Measurements from ENCODE around the gene CASS4. TPM values are rescaled to one million over a fixed set of nuclear protein-coding genes. Genes with fewer than 3 reads are reported as not detected.

Gene CASS4
- 1 to 10 TPM; 3.2 to 5.5 (median 3.5) TPM for polyA plus RNA-seq

GRCh38 chr20:56411759-56412472 lies at the start of gene CASS4:
Gene CASS4, plus strand, starts transcription at chr20:56412260. Its CDS starts 199 bp downstream, at chr20:56412459.
- peak within 1 kb of the TSS; percentile 88 to 94 (median 90) for H3K4me3 Mint-ChIP-seq
- H3K27ac Mint-ChIP-seq = peak within 1 kb of the TSS; percentile 91 to 97 (median 96)
- peaks cover 50% of the 10 kb centered on the region in 2 donors for H3K4me1 Mint-ChIP-seq
- H3K9me3 Mint-ChIP-seq = no peaks in the 10 kb centered on the region
- peak; percentile 51 to 60 (median 55) for DNase-seq
- peaks cover 7 to 13% (median 9%) of the 10 kb centered on the region in 3 donors for H3K36me3 Mint-ChIP-seq
- peaks cover 0 to 4% (median 0%) of the 10 kb centered on the region in 3 donors for H3K27me3 Mint-ChIP-seq (ENCODE audit: low read depth in 3 of 3)

- no peak for DNase-seq
- Mint-ChIP-seq H3K27ac (no peak overlapping the region), H3K27me3 (ENCODE audit: low read depth in 3 of 3) (peaks cover 0 to 6% (median 0%) of the 10 kb centered on the region in 3 donors), H3K9me3 (no peaks in the 10 kb centered on the region), H3K4me1 (peaks cover 19 to 22% of the 10 kb centered on the region in 2 donors), H3K4me3 (no peak overlapping the region), H3K36me3 (peaks cover 3 to 13% (median 4%) of the 10 kb centered on the region in 3 donors)
These were observed 49.1 kb upstream of the CASS4 start for GRCh38 chr20:56362833-56363413.

GRCh38 chr20:56363491-56363890 lies 48.6 kb upstream of the CASS4 start:
- no peaks in the 10 kb centered on the region for H3K9me3 Mint-ChIP-seq
- peaks cover 16% of the 10 kb centered on the region in 2 donors for H3K4me1 Mint-ChIP-seq
- H3K4me3 Mint-ChIP-seq = no peak overlapping the region
- peaks cover 3 to 13% (median 4%) of the 10 kb centered on the region in 3 donors for H3K36me3 Mint-ChIP-seq
- DNase-seq = no peak
- peaks cover 0 to 6% (median 0%) of the 10 kb centered on the region in 3 donors for H3K27me3 Mint-ChIP-seq (ENCODE audit: low read depth in 3 of 3)
- no peak overlapping the region for H3K27ac Mint-ChIP-seq

- peaks cover 4 to 30% (median 12%) of the 10 kb centered on the region in 3 donors for H3K36me3 Mint-ChIP-seq
- H3K4me3 Mint-ChIP-seq = no peak overlapping the region
- H3K27me3 Mint-ChIP-seq (ENCODE audit: low read depth in 3 of 3) = no peaks in the 10 kb centered on the region
These were observed 43.5 kb upstream of the CASS4 start for GRCh38 chr20:56368351-56369134.

GRCh38 chr20:56369179-56369578 lies 42.9 kb upstream of the CASS4 start:
- no peaks in the 10 kb centered on the region for H3K9me3 Mint-ChIP-seq
- H3K36me3 Mint-ChIP-seq = peaks cover 4 to 30% (median 12%) of the 10 kb centered on the region in 3 donors
- H3K4me1 Mint-ChIP-seq = peaks cover 2 to 6% of the 10 kb centered on the region in 2 donors
- peak overlapping the region in 1 of 6 donors; percentile 23 for H3K27ac Mint-ChIP-seq
- no peaks in the 10 kb centered on the region for H3K27me3 Mint-ChIP-seq (ENCODE audit: low read depth in 3 of 3)
- no peak for DNase-seq
- H3K4me3 Mint-ChIP-seq = no peak overlapping the region

More at GRCh38 chr20:56368351-56369134, 43.5 kb upstream of the CASS4 start:
- Mint-ChIP-seq H3K4me1 (peaks cover 2 to 6% of the 10 kb centered on the region in 2 donors), H3K27ac (no peak overlapping the region), H3K9me3 (no peaks in the 10 kb centered on the region)
- no peak for DNase-seq

- no peak for DNase-seq
- H3K27me3 Mint-ChIP-seq (ENCODE audit: low read depth in 3 of 3) = no peaks in the 10 kb centered on the region
- no peak overlapping the region for H3K4me3 Mint-ChIP-seq
- H3K4me1 Mint-ChIP-seq = peaks cover 4 to 6% of the 10 kb centered on the region in 2 donors
- no peak overlapping the region for H3K27ac Mint-ChIP-seq
- no peaks in the 10 kb centered on the region for H3K9me3 Mint-ChIP-seq
- H3K36me3 Mint-ChIP-seq = peaks cover 0 to 19% (median 14%) of the 10 kb centered on the region in 3 donors
These were observed 40.1 kb upstream of the CASS4 start for GRCh38 chr20:56371977-56372376.

GRCh38 chr20:56372850-56373249 lies 39.2 kb upstream of the CASS4 start:
- Mint-ChIP-seq H3K4me3 (no peak overlapping the region), H3K4me1 (peaks cover 4 to 6% of the 10 kb centered on the region in 2 donors), H3K27me3 (ENCODE audit: low read depth in 3 of 3) (no peaks in the 10 kb centered on the region), H3K36me3 (peaks cover 0 to 17% (median 14%) of the 10 kb centered on the region in 3 donors), H3K27ac (peak overlapping the region in 2 of 6 donors; percentile 29 to 57), H3K9me3 (no peaks in the 10 kb centered on the region)
- DNase-seq = no peak

GRCh38 chr20:56373942-56374341 lies 38.1 kb upstream of the CASS4 start:
- H3K9me3 Mint-ChIP-seq = no peaks in the 10 kb centered on the region
- peak in 1 of 3 donors; percentile 16 for DNase-seq
- peaks cover 0 to 17% (median 14%) of the 10 kb centered on the region in 3 donors for H3K36me3 Mint-ChIP-seq
- no peaks in the 10 kb centered on the region for H3K27me3 Mint-ChIP-seq (ENCODE audit: low read depth in 3 of 3)
- no peak overlapping the region for H3K4me3 Mint-ChIP-seq
- H3K4me1 Mint-ChIP-seq = peaks cover 4 to 6% of the 10 kb centered on the region in 2 donors
- H3K27ac Mint-ChIP-seq = peak overlapping the region in 2 of 6 donors; percentile 12 to 56

- H3K4me1 Mint-ChIP-seq = peaks cover 4 to 6% of the 10 kb centered on the region in 2 donors
These were observed 35.7 kb upstream of the CASS4 start for GRCh38 chr20:56376331-56376730.

GRCh38 chr20:56378386-56378785 lies 33.7 kb upstream of the CASS4 start:
- Mint-ChIP-seq H3K27me3 (ENCODE audit: low read depth in 3 of 3) (no peaks in the 10 kb centered on the region), H3K9me3 (no peaks in the 10 kb centered on the region), H3K4me1 (peaks cover 0 to 2% of the 10 kb centered on the region in 2 donors), H3K27ac (no peak overlapping the region), H3K4me3 (no peak overlapping the region), H3K36me3 (peaks cover 0 to 6% (median 0%) of the 10 kb centered on the region in 3 donors)
- DNase-seq = no peak

More at GRCh38 chr20:56376331-56376730, 35.7 kb upstream of the CASS4 start:
- no peak for DNase-seq
- no peaks in the 10 kb centered on the region for H3K27me3 Mint-ChIP-seq (ENCODE audit: low read depth in 3 of 3)
- H3K4me3 Mint-ChIP-seq = no peak overlapping the region
- H3K9me3 Mint-ChIP-seq = no peaks in the 10 kb centered on the region
- peak overlapping the region in 1 of 6 donors; percentile 19 for H3K27ac Mint-ChIP-seq
- peaks cover 0 to 6% (median 6%) of the 10 kb centered on the region in 3 donors for H3K36me3 Mint-ChIP-seq

GRCh38 chr20:56380375-56380774 lies 31.7 kb upstream of the CASS4 start:
- no peak for DNase-seq

GRCh38 chr20:56381501-56381900 lies 30.6 kb upstream of the CASS4 start:
- Mint-ChIP-seq H3K27ac (peak overlapping the region in 1 of 6 donors; percentile 46), H3K27me3 (ENCODE audit: low read depth in 3 of 3) (no peaks in the 10 kb centered on the region), H3K4me1 (peaks cover 0 to under 1% of the 10 kb centered on the region in 2 donors), H3K9me3 (no peaks in the 10 kb centered on the region), H3K4me3 (no peak overlapping the region), H3K36me3 (peaks cover 0 to 4% (median 1%) of the 10 kb centered on the region in 3 donors)
- no peak for DNase-seq

More at GRCh38 chr20:56380375-56380774, 31.7 kb upstream of the CASS4 start:
- Mint-ChIP-seq H3K27ac (no peak overlapping the region), H3K4me1 (peaks cover 0 to 2% of the 10 kb centered on the region in 2 donors), H3K4me3 (no peak overlapping the region), H3K36me3 (peaks cover 0 to 6% (median 0%) of the 10 kb centered on the region in 3 donors), H3K9me3 (no peaks in the 10 kb centered on the region), H3K27me3 (ENCODE audit: low read depth in 3 of 3) (no peaks in the 10 kb centered on the region)

GRCh38 chr20:56382696-56383095 lies 29.4 kb upstream of the CASS4 start:
- no peak for DNase-seq
- Mint-ChIP-seq H3K4me3 (no peak overlapping the region), H3K27ac (no peak overlapping the region), H3K36me3 (peaks cover 0 to 5% (median 0%) of the 10 kb centered on the region in 3 donors), H3K4me1 (no peaks in the 10 kb centered on the region), H3K9me3 (no peaks in the 10 kb centered on the region), H3K27me3 (ENCODE audit: low read depth in 3 of 3) (no peaks in the 10 kb centered on the region)

Measured in immature natural killer cell (primary cell).